Mesenchymal stem cell (in vitro differentiated cells and primary cell): Measurements from ENCODE around the gene PBX4.
"Not testable (repeated sequence)": the region's sequence is repeated elsewhere in the genome, so short reads cannot be mapped to it uniquely, and the experiment has no call there.

Source experiments
- DNase-seq: peaks from one replicate; pipeline ENCODE4 v3.0.0-alpha.2; 2013
- H2AFZ ChIP-seq: one replicate; pipeline ENCODE4 v1.6.1; 2013; ENCODE audit warnings: low read depth, mild to moderate bottlenecking, control low read depth, inconsistent platforms, low read length, moderate library complexity
- H2AK5ac ChIP-seq: 2 replicates; pipeline ENCODE4 v1.6.1; 2013; ENCODE audit warnings: low read length, moderate library complexity, mild to moderate bottlenecking, inconsistent platforms; ENCODE audit not compliant: severe bottlenecking
- H2BK120ac ChIP-seq: one replicate; pipeline ENCODE4 v1.6.1; 2013; ENCODE audit warnings: low read depth, mild to moderate bottlenecking, inconsistent platforms, low read length, moderate library complexity
- H2BK12ac ChIP-seq, 2 experiments: one replicate each; pipeline ENCODE4 v1.6.1; 2013; ENCODE audit warnings: inconsistent platforms in 2 of 2, low read length in 2 of 2, mild to moderate bottlenecking in 2 of 2, moderate library complexity in 2 of 2, control low read depth in 1 of 2
- H2BK15ac ChIP-seq: one replicate; pipeline ENCODE4 v1.6.1; 2013; ENCODE audit warnings: mild to moderate bottlenecking, low read depth, inconsistent platforms; ENCODE audit not compliant: poor library complexity, severe bottlenecking
- H2BK5ac ChIP-seq: 2 replicates; pipeline ENCODE4 v1.6.1; 2013; ENCODE audit warnings: low read depth, mild to moderate bottlenecking, low read length, control low read depth, inconsistent platforms; ENCODE audit not compliant: poor library complexity, severe bottlenecking
- H3K14ac ChIP-seq, 2 experiments: one replicate each; pipeline ENCODE4 v1.6.1; 2013; ENCODE audit warnings: inconsistent platforms in 2 of 2, low read length in 2 of 2, control low read depth in 1 of 2, mild to moderate bottlenecking in 1 of 2, moderate library complexity in 1 of 2
- H3K18ac ChIP-seq, 2 experiments: one replicate each; pipeline ENCODE4 v1.6.1; 2013; ENCODE audit warnings: inconsistent platforms in 2 of 2, low read length in 2 of 2, control low read depth in 1 of 2, low read depth in 1 of 2, mild to moderate bottlenecking in 1 of 2
- H3K23ac ChIP-seq, 2 experiments: one replicate each; pipeline ENCODE4 v1.6.1; 2013; ENCODE audit warnings: inconsistent platforms in 2 of 2, low read length in 2 of 2, mild to moderate bottlenecking in 2 of 2, moderate library complexity in 2 of 2, control low read depth in 1 of 2
- H3K27ac ChIP-seq: 2 replicates; pipeline ENCODE4 v1.5.1; 2013; ENCODE audit warnings: mild to moderate bottlenecking, moderate library complexity, low read length, control low read depth, inconsistent platforms; ENCODE audit not compliant: poor library complexity, severe bottlenecking
- H3K27me3 ChIP-seq, 2 experiments: 2 replicates each; pipeline versions ENCODE4 v1.6.1 to v1.7.0; 2013; ENCODE audit warnings: low read length in 2 of 2, mild to moderate bottlenecking in 2 of 2, moderate library complexity in 2 of 2, control low read depth in 1 of 2, inconsistent platforms in 1 of 2; ENCODE audit not compliant: control insufficient read depth in 1 of 2, insufficient read depth in 1 of 2
- H3K36me3 ChIP-seq, 2 experiments: 2 replicates each; pipeline versions ENCODE4 v1.6.1 to v1.7.0; 2013; ENCODE audit warnings: low read length in 2 of 2, control low read depth in 1 of 2, inconsistent platforms in 1 of 2, low read depth in 1 of 2, mild to moderate bottlenecking in 1 of 2; ENCODE audit not compliant: insufficient read depth in 2 of 2, control insufficient read depth in 1 of 2
- H3K4ac ChIP-seq, 2 experiments: one replicate each; pipeline ENCODE4 v1.6.1; 2013; ENCODE audit warnings: inconsistent platforms in 2 of 2, low read length in 2 of 2, mild to moderate bottlenecking in 2 of 2, moderate library complexity in 2 of 2, control low read depth in 1 of 2, low read depth in 1 of 2
- H3K4me1 ChIP-seq: 2 replicates; pipeline ENCODE4 v1.6.1; 2013; ENCODE audit warnings: low read depth, low read length, control low read depth; ENCODE audit not compliant: control insufficient read depth, insufficient read depth
- H3K4me2 ChIP-seq: 2 replicates; pipeline ENCODE4 v1.6.1; 2013; ENCODE audit warnings: low read length, mild to moderate bottlenecking, inconsistent platforms; ENCODE audit not compliant: poor library complexity, severe bottlenecking
- H3K4me3 ChIP-seq, 2 experiments: 2 replicates each; pipeline versions ENCODE4 v1.5.1 to v1.7.0; 2013; ENCODE audit warnings: low read length in 2 of 2, mild to moderate bottlenecking in 2 of 2, control low read depth in 1 of 2, low read depth in 1 of 2; ENCODE audit not compliant: insufficient read depth in 1 of 2
- H3K79me1 ChIP-seq: replicated peaks from 2 replicates; pipeline ENCODE4 v1.6.1; 2013; ENCODE audit warnings: mild to moderate bottlenecking, control low read depth, low read length, inconsistent platforms; ENCODE audit not compliant: poor library complexity, severe bottlenecking
- H3K9ac ChIP-seq: 2 replicates; pipeline ENCODE4 v1.7.0; 2013; ENCODE audit warnings: mild to moderate bottlenecking, low read length, moderate library complexity
- H3K9me3 ChIP-seq: 2 replicates; pipeline ENCODE4 v1.7.0; 2013; ENCODE audit warnings: mild to moderate bottlenecking, low read length; ENCODE audit not compliant: control insufficient read depth
- H4K8ac ChIP-seq: one replicate; pipeline ENCODE4 v1.6.1; 2013; ENCODE audit warnings: inconsistent platforms, mild to moderate bottlenecking, low read length, moderate library complexity
- H4K91ac ChIP-seq: one replicate; pipeline ENCODE4 v1.6.1; 2013; ENCODE audit warnings: mild to moderate bottlenecking, low read length, inconsistent platforms
- WGBS: methylation state at CpG from one replicate; pipeline ENCODE4 v1.1.7; 2013; ENCODE audit warnings: mixed read lengths; 5-methylcytosine and 5-hydroxymethylcytosine counted together

The PBX4 gene

GRCh38 chr19:19606686-19607085 is 11.8 kb downstream of the PBX4 start:
- H3K4me3 ChIP-seq, H3K36me3 ChIP-seq, H3K9ac ChIP-seq, H3K14ac ChIP-seq, H3K27ac ChIP-seq, H3K4ac ChIP-seq, H3K18ac ChIP-seq, H3K9me3 ChIP-seq, H2BK12ac ChIP-seq, H2AFZ ChIP-seq, H3K4me2 ChIP-seq, H3K27me3 ChIP-seq, H2BK15ac ChIP-seq, H3K23ac ChIP-seq, H2AK5ac ChIP-seq, H2BK5ac ChIP-seq, H3K79me1 ChIP-seq, H4K91ac ChIP-seq, H2BK120ac ChIP-seq, H4K8ac ChIP-seq, DNase-seq, H3K4me1 ChIP-seq: not testable (repeated sequence)
- 92% methylated on average over 8 of the region's 8 CpGs for WGBS

DNA sequence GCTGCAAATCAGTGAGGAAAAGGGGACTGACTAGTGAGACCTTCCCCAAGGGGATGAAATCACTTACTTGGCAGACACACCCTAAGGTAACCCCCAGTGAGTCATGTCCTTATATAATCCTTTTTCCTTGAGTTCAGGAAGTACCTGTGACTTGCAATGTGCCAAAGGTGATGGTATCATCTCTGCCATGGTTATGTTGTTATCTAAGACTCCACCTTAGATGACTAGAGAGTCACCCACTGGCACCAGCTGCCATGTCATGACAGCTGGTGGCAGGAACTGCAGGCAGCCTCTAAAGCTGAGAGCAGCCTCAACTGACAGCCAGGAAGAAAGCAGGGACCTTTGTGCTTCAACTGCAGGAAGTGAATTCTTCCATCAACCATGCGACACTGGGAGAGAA is 12.5 kb downstream of the PBX4 start:
- Histone ChIP-seq H3K23ac (peak overlapping the region in 1 of 2 experiments; percentile 9), H3K27me3 (no peaks in the 10 kb centered on the region), H3K4me1 (peaks cover 3% of the 10 kb centered on the region), H3K9me3 (no peaks in the 10 kb centered on the region), H3K4me3 (no peak overlapping the region), H3K4me2 (no peak overlapping the region), H3K9ac (no peak overlapping the region), H4K8ac (no peak overlapping the region), H3K4ac (no peak overlapping the region), H2BK5ac (no peak overlapping the region), H3K27ac (no peak overlapping the region), H2AFZ (peak overlapping the region; percentile 57), H3K18ac (no peak overlapping the region), H2BK120ac (no peak overlapping the region), H3K79me1 (no peaks in the 10 kb centered on the region), H3K14ac (no peak overlapping the region), H3K36me3 (no peaks in the 10 kb centered on the region), H2BK15ac (no peak overlapping the region), H4K91ac (no peak overlapping the region), H2BK12ac (no peak overlapping the region), H2AK5ac (no peak overlapping the region)
- 90% methylated on average over 1 of the region's 1 CpG for WGBS
- no peak for DNase-seq

GRCh38 chr19:19602713-19603324 is 15.7 kb downstream of the PBX4 start:
- no peak overlapping the region for H3K4me2 ChIP-seq
- H3K9me3 ChIP-seq: no peaks in the 10 kb centered on the region
- no peak overlapping the region for H2AFZ ChIP-seq
- no peaks in the 10 kb centered on the region for H3K27me3 ChIP-seq
- no peaks in the 10 kb centered on the region for H3K4me1 ChIP-seq
- no peaks in the 10 kb centered on the region for H3K79me1 ChIP-seq
- H4K8ac ChIP-seq: no peak overlapping the region
- H2BK5ac ChIP-seq: no peak overlapping the region
- H3K9ac ChIP-seq: no peak overlapping the region
- H2AK5ac ChIP-seq: no peak overlapping the region
- no peak overlapping the region for H3K14ac ChIP-seq
- H4K91ac ChIP-seq: no peak overlapping the region
- no peak overlapping the region for H3K27ac ChIP-seq
- H3K23ac ChIP-seq: no peak overlapping the region
- no peak overlapping the region for H3K4ac ChIP-seq
- no peak overlapping the region for H3K4me3 ChIP-seq
- H3K36me3 ChIP-seq: no peaks in the 10 kb centered on the region
- no peak overlapping the region for H2BK12ac ChIP-seq
- no peak overlapping the region for H3K18ac ChIP-seq
- WGBS: 69% methylated on average over 2 of the region's 3 CpGs
- no peak overlapping the region for H2BK15ac ChIP-seq
- no peak overlapping the region for H2BK120ac ChIP-seq
- DNase-seq: no peak

GRCh38 chr19:19602136-19602712 is 16.3 kb downstream of the PBX4 start:
- H3K18ac ChIP-seq: no peak overlapping the region
- no peak overlapping the region for H3K23ac ChIP-seq
- H3K27ac ChIP-seq: no peak overlapping the region
- H3K14ac ChIP-seq: no peak overlapping the region
- no peaks in the 10 kb centered on the region for H3K4me1 ChIP-seq
- H2BK5ac ChIP-seq: no peak overlapping the region
- no peak overlapping the region for H2AK5ac ChIP-seq
- H2BK12ac ChIP-seq: no peak overlapping the region
- H3K36me3 ChIP-seq: no peaks in the 10 kb centered on the region
- no peaks in the 10 kb centered on the region for H3K79me1 ChIP-seq
- H3K4me2 ChIP-seq: no peak overlapping the region
- 86% methylated on average over 9 of the region's 9 CpGs for WGBS
- H3K9ac ChIP-seq: no peak overlapping the region
- H4K91ac ChIP-seq: no peak overlapping the region
- H3K4ac ChIP-seq: no peak overlapping the region
- no peak overlapping the region for H2BK120ac ChIP-seq
- H2BK15ac ChIP-seq: no peak overlapping the region
- H4K8ac ChIP-seq: no peak overlapping the region
- no peaks in the 10 kb centered on the region for H3K9me3 ChIP-seq
- DNase-seq: no peak
- H3K27me3 ChIP-seq: no peaks in the 10 kb centered on the region
- no peak overlapping the region for H2AFZ ChIP-seq
- H3K4me3 ChIP-seq: no peak overlapping the region
